ENCODE results near the gene SLC7A5. TPM values are rescaled to one million over a fixed set of nuclear protein-coding genes. Genes with fewer than 3 reads are reported as not detected.
A peak's percentile ranks its signal among the peaks of the same experiment; 100 is the strongest.
"Not testable (repeated sequence)": the region's sequence is repeated elsewhere in the genome, so short reads cannot be mapped to it uniquely, and the experiment has no call there.

The SLC7A5 gene
- total RNA-seq, 2 experiments from 2014 or later = 343 to 346 TPM

DNA sequence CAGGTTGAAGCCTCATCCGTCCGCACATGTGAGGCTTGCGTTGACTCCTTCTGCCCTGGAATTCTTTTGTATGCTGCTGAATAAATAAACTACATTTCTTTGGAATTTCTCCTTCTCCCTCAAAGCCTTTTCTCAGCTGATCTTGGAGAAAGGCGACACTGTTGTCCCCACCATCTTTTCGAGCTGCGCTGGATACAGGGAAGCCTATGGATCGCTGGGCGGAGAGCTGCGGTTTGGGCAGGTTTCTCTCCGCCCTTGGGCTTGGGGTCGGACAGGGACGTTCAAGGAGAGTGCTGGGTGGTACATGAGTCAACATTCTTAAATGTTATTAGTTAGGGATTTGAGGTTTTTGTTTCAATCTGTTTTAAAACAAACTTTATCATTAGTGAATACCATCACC is 31.2 kb upstream of the SLC7A5 start:
- H3K27me3 Mint-ChIP-seq (ENCODE audit: low read depth); DNase-seq; H3K9me3 Mint-ChIP-seq; intact Hi-C loops (cut with micrococcal nuclease); H3K4me3 Mint-ChIP-seq; H3K27ac Mint-ChIP-seq; H3K36me3 Mint-ChIP-seq (ENCODE audit: low read depth): not testable (repeated sequence)
- CTCF ChIA-PET = interaction anchor here (0.6 to 1.4 kb wide), 3 partner anchors 29 to 132 kb away, joined by 3 to 4 read pairs (median 3); no protein-coding TSS in a partner anchor
- peaks cover 43% of the 10 kb centered on the region for H3K4me1 Mint-ChIP-seq (ENCODE audit: low read depth)

DNA sequence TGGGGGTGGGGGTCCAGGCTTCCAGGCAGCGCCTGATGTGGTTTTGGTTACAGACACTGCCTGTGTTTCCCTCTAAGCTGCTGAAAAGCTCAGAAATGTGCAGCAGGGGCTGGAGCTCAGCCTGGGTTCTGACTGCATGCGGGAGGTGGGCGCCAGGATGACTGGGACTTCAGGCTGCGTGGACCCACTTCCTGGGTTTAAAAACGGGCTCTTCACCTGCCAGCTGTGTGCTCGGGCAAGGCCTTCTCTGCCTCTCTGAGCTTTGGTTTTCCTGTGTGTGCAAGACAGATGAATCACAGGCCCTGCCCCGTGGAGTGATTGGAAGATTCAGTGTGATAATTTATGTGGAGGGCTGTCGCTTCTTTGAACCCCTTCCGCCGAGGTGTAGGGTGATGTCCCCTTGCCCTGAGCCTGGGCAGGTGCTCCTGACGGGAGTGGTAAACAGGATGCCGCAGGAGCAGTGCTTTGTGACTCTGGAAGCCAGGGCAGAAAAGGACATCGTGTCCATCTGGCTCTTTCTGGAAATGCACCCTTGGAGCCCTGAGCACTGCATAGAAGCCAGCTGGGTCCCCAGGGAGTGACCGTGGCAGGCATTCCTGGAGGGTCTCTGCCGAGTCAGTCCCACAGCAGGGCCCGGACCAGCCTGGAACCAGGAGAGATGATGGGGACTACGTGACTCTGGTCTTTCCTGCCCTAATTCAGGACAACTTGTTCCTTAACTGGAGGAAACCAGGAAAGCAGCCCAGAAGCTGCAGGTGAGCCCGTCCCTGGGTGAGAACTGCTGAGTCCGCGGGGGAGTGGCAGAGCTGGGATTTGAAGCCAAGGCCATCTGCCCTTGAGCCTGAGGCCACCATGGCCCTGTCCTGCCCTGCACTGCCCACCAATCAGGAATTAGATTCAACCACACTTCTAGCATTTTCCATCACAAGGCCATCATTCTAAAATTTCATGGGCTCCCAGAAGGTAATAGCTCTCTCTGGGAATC is 28.5 kb upstream of the SLC7A5 start:
- CTCF ChIA-PET = interaction anchor here (0.8 to 4.8 kb wide), 9 partner anchors 9 to 119 kb away, joined by 3 to 33 read pairs (median 4); no protein-coding TSS in a partner anchor
- no peaks in the 10 kb centered on the region for H3K9me3 Mint-ChIP-seq
- no peaks in the 10 kb centered on the region for H3K36me3 Mint-ChIP-seq (ENCODE audit: low read depth)
- peak; percentile 88 for DNase-seq
- peak overlapping the region; percentile 64 for H3K4me3 Mint-ChIP-seq
- peak overlapping the region; percentile 98 for H3K27ac Mint-ChIP-seq
- intact Hi-C loops (cut with micrococcal nuclease) = loop anchor here (2.0 to 5.0 kb wide), 3 partner anchors 53 to 406 kb away; partner anchors contain the start of genes BANP and ZCCHC14
- peaks cover 56% of the 10 kb centered on the region for H3K4me1 Mint-ChIP-seq (ENCODE audit: low read depth)
- no peaks in the 10 kb centered on the region for H3K27me3 Mint-ChIP-seq (ENCODE audit: low read depth)

DNA sequence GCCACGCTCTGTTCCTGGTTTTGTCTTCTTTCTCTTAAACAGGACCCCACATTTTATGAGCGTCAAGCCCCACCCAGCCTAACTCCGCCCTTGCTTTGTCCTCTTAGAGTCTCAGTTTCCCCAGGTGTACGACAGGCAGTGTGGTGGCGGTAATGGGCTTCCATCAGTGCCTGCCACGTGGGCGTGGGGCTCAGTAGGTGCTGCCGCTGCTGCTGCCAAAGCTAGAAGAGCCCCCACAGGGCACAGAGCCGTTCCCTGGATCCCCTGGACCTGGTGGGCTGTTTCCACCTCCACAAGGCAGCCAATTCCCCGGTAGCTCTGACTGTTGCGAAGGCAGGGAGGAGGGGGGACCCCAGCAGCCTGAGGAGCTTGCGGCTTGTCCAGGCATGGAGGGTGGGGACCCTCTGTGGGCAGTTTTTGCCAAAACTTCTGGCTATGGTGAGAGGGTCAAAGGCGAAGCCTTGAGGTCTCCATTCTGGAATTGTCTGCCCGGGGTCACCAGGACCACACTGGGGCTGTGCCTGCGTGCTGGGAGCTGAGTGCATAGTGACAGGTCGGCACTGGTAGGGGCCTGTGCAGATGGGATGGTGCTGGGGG is 27.7 kb upstream of the SLC7A5 start:
- H3K27me3 Mint-ChIP-seq (ENCODE audit: low read depth); H3K36me3 Mint-ChIP-seq (ENCODE audit: low read depth); H3K9me3 Mint-ChIP-seq; DNase-seq: not testable (repeated sequence)
- intact Hi-C loops (cut with micrococcal nuclease) = loop anchor here (2.0 to 5.0 kb wide), 3 partner anchors 54 to 405 kb away; partner anchors contain the start of genes BANP and ZCCHC14
- H3K4me1 Mint-ChIP-seq (ENCODE audit: low read depth) = peaks cover 54% of the 10 kb centered on the region
- H3K27ac Mint-ChIP-seq = peak overlapping the region; percentile 98
- CTCF ChIA-PET = interaction anchor here (0.8 to 4.8 kb wide), 6 partner anchors 10 to 60 kb away, joined by 3 to 33 read pairs (median 5); no protein-coding TSS in a partner anchor
- peak overlapping the region; percentile 64 for H3K4me3 Mint-ChIP-seq

DNA sequence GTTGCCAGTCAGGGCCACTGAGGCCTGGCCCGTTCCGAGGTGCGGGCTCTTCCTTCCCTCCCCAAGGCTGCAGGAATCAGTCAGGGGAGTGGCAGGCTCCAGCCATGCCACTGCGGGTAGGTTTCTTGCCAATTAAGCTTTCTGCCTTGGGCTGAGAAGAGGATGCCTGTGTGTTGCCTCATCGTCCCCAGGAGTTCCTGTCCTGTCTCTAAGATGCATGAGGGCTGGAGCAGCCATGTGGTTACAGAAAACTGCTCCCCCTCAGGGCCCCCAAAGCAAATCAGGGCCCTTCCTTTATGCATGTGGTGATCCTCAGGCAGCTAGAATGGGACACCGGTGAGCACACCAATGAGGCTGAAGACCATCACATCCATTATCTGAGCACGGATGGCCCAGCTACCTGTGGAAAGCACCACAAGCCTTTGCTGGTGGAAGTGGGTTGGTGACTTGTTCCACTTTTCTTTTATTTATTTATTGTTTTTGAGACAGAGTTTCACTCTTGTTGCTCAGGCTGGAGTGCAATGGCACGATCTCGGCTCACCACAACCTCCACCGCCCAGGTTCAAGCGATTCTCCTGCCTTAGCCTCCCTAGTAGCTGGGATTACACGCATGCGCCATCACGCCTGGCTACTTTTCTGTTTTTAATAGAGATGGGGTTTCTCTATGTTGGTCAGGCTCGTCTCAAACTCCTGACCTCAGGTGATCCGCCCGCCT is 27.0 kb upstream of the SLC7A5 start:
- not testable (repeated sequence) for H3K9me3 Mint-ChIP-seq; H3K36me3 Mint-ChIP-seq (ENCODE audit: low read depth); H3K27me3 Mint-ChIP-seq (ENCODE audit: low read depth)
- Mint-ChIP-seq H3K4me1 (ENCODE audit: low read depth) (peaks cover 54% of the 10 kb centered on the region), H3K27ac (peak overlapping the region; percentile 98), H3K4me3 (peak overlapping the region; percentile 40)
- intact Hi-C loops (cut with micrococcal nuclease) = loop anchor here (2.0 to 5.0 kb wide), 3 partner anchors 54 to 404 kb away; partner anchors contain the start of genes BANP and ZCCHC14
- DNase-seq = peak; percentile 34
- CTCF ChIA-PET = interaction anchor here (0.7 to 4.8 kb wide), 8 partner anchors 12 to 132 kb away, joined by 3 to 33 read pairs (median 6); no protein-coding TSS in a partner anchor

DNA sequence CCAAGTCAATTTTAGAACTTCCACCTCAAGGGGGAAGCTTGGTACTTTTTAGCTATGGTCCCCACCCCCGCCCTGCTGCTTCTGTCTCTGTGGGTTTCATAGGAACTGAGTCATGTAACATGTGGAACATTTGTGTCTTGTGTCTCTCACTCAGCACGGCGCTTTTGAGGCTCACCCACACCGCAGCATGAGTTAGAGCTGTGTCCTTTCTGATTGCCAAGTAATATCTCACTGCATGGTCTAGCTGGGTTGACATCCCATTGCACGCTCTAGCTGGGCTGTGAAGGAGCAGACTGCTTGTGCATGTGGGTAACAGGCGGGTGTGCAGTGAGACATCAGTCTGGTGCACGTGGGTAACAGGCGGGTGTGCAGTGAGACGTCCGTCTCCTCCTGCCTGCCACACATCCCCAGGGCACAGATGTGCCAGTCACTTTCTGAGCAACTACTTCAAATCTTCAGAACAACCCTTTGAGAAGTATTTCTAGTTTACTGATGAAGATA is 26.4 kb upstream of the SLC7A5 start:
- Mint-ChIP-seq H3K9me3 (no peaks in the 10 kb centered on the region), H3K4me3 (peak overlapping the region; percentile 38), H3K27me3 (ENCODE audit: low read depth) (no peaks in the 10 kb centered on the region), H3K36me3 (ENCODE audit: low read depth) (no peaks in the 10 kb centered on the region), H3K27ac (peak overlapping the region; percentile 98), H3K4me1 (ENCODE audit: low read depth) (peaks cover 54% of the 10 kb centered on the region)
- peak; percentile 96 for DNase-seq
- CTCF ChIA-PET = interaction anchor here (0.7 to 4.8 kb wide), 9 partner anchors 10 to 131 kb away, joined by 3 to 33 read pairs (median 5); no protein-coding TSS in a partner anchor
- intact Hi-C loops (cut with micrococcal nuclease) = loop anchor here (1.0 to 5.0 kb wide), 8 partner anchors 14 to 403 kb away; partner anchors contain the start of genes BANP and ZCCHC14

DNA sequence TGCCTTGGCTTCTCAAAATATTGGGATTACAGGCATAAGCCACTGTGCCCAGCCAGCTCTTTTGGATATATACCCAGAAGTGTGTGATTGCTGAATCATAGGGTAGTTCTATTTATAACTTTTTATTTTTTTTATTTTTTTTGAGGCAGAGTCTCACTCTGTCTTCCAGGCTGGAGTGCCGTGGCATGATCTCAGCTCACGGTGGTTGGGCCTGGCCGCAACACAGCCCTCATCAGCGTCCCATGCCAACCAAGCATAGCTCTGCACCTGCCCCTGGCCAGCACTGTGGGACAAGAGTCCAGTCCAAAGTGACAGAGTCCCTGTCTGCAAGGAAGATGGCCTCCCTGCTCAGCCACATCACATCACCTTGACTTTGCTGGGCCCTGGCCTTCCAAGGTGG is 24.7 kb upstream of the SLC7A5 start:
- peaks cover 57% of the 10 kb centered on the region for H3K4me1 Mint-ChIP-seq (ENCODE audit: low read depth)
- H3K4me3 Mint-ChIP-seq; DNase-seq; H3K27me3 Mint-ChIP-seq (ENCODE audit: low read depth); H3K9me3 Mint-ChIP-seq; H3K36me3 Mint-ChIP-seq (ENCODE audit: low read depth); intact Hi-C loops (cut with micrococcal nuclease); H3K27ac Mint-ChIP-seq: not testable (repeated sequence)
- CTCF ChIA-PET = interaction anchor here (0.8 to 4.8 kb wide), 3 partner anchors 18 to 87 kb away, joined by 3 to 33 read pairs (median 3); partner anchors contain the start of gene BANP

DNA sequence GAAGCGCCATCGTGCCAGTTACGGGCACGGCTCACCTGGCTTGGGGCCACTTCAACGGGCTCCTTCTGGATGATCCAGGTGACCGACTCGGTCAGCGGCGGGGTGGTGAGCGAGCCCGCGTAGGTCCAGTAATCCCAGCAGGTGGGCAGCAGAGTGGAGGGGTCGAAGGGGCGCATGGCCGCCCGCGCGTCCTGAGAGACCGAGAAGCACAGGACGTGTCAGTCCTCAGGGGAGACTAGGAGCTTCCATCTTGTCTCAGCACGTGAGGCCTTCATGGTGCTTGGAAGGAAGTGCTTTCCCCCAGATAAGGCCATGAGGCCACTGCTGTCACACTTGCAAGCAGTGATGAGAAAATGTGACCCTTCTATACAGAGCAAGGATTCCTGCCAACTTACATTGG is 22.5 kb upstream of the SLC7A5 start:
- DNase-seq = no peak
- Mint-ChIP-seq H3K36me3 (ENCODE audit: low read depth) (no peaks in the 10 kb centered on the region), H3K9me3 (peaks cover 7% of the 10 kb centered on the region), H3K4me1 (ENCODE audit: low read depth) (peaks cover 37% of the 10 kb centered on the region), H3K4me3 (no peak overlapping the region), H3K27me3 (ENCODE audit: low read depth) (no peaks in the 10 kb centered on the region), H3K27ac (no peak overlapping the region)
- CTCF ChIA-PET = interaction anchor here (0.8 to 1.4 kb wide), 2 partner anchors 15 to 20 kb away, joined by 3 to 6 read pairs; no protein-coding TSS in a partner anchor
- intact Hi-C loops (cut with micrococcal nuclease) = no loop called here

DNA sequence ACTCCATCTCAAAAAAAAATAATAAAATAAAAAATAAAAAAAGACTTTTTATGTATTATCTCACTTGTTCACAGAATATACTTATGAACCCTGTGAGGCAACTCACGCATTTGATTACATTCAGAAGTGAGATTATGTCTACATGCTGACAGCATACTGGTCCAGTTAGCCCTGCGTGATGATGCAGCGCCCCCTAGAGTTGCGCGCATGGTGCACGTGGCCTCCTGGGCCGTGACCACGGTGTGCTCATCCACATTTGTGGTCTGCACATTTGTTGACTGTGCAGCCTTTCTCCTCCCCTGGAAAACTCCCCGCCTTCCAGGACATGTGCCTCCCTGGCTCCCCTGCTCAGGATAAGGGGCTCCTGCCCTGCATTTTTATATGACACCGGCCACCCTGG is 20.5 kb upstream of the SLC7A5 start:
- H3K27ac Mint-ChIP-seq; H3K9me3 Mint-ChIP-seq; H3K4me3 Mint-ChIP-seq; H3K36me3 Mint-ChIP-seq (ENCODE audit: low read depth); H3K27me3 Mint-ChIP-seq (ENCODE audit: low read depth); intact Hi-C loops (cut with micrococcal nuclease): not testable (repeated sequence)
- peak; percentile 77 for DNase-seq
- CTCF ChIA-PET = interaction anchor here (0.6 to 1.3 kb wide), 4 partner anchors 14 to 128 kb away, joined by 3 to 4 read pairs (median 4); no protein-coding TSS in a partner anchor
- H3K4me1 Mint-ChIP-seq (ENCODE audit: low read depth) = peaks cover 17% of the 10 kb centered on the region

DNA sequence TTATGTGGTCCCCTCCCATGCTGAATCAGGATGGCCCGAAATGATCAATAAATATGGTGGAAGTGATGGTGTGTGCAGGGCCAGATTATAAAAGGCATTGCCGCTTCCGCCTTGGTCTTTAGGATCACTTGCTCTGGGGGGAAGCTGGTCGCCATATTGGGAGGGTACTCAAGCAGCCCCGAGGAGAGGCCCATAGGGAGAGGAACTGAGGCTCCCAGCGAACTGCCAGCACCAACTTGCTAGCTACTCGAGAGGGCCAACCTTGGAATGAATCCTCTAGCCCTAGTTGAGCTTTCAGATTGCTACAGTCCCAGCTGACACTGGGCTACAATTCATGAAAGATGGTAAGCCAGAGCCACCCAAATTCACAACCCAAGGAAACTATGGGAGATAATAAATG is 19.0 kb upstream of the SLC7A5 start:
- not testable (repeated sequence) for H3K27me3 Mint-ChIP-seq (ENCODE audit: low read depth); DNase-seq; H3K9me3 Mint-ChIP-seq

DNA sequence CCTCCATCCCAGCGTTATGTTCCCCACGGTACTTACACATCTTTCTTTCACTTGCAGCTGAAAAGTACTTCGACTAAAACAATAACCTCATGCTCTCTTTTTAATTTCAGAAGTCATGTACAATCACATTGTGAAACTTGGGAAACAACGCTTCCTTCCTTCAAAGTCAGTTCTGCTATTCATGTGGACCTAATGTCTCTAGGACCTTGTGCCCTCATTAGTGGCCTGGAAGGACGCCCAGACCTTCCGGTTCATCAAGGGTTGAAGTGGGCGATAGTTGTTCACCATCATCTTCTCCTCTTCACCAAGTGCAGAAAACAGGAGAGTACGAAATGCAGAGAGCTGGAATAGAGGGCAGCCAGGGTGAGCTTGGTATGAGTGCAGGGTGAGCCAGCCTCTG is 18.6 kb upstream of the SLC7A5 start:
- CTCF ChIA-PET, H3K4me3 Mint-ChIP-seq: not testable (repeated sequence)

More for the DNA sequence above, 19.0 kb upstream of the SLC7A5 start:
- H3K36me3 Mint-ChIP-seq (ENCODE audit: low read depth); H3K4me3 Mint-ChIP-seq; H3K4me1 Mint-ChIP-seq (ENCODE audit: low read depth); intact Hi-C loops (cut with micrococcal nuclease); H3K27ac Mint-ChIP-seq: not testable (repeated sequence)
- CTCF ChIA-PET = interaction anchor here (1.3 kb wide), 1 partner anchor 13 kb away, joined by 4 read pairs; no protein-coding TSS in a partner anchor

DNA sequence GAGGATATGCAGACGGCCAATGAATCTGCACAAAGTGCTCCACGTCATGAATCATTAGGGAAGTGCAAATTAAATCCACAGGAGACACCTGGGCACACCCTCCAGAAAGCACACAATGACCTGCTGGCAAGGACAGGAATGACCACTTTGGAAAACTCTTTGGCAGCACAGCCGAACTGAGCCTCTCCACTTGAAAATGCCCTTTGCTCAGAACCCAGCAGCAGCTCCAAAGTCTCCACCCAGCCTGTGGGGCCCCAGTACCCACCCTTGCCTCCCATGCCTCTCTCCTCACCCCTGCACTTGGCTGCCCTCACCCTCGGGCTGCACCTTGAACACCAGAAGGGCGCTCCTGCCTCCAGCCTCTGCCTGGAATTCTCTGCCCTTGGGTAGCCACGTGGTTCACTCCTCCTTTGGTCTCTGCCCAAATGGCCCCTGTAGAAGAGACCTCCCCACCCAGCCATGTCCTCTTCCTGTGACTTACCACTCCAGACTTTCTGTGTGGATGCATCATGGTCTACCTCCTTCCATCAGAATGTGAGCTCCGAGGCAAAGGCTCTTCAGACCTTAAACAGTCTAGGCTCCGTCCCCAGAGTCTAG is 16.2 kb upstream of the SLC7A5 start:
- not testable (repeated sequence) for H3K27ac Mint-ChIP-seq
- CTCF ChIA-PET = interaction anchor here (1.0 to 1.4 kb wide), 2 partner anchors 10 to 36 kb away, joined by 3 read pairs; no protein-coding TSS in a partner anchor

More for the DNA sequence above, 18.6 kb upstream of the SLC7A5 start:
- H3K27me3 Mint-ChIP-seq (ENCODE audit: low read depth); intact Hi-C loops (cut with micrococcal nuclease); H3K9me3 Mint-ChIP-seq; H3K36me3 Mint-ChIP-seq (ENCODE audit: low read depth); H3K4me1 Mint-ChIP-seq (ENCODE audit: low read depth); H3K27ac Mint-ChIP-seq; DNase-seq: not testable (repeated sequence)

More for the DNA sequence above, 16.2 kb upstream of the SLC7A5 start:
- H3K4me3 Mint-ChIP-seq; H3K27me3 Mint-ChIP-seq (ENCODE audit: low read depth); DNase-seq; H3K36me3 Mint-ChIP-seq (ENCODE audit: low read depth); intact Hi-C loops (cut with micrococcal nuclease); H3K4me1 Mint-ChIP-seq (ENCODE audit: low read depth); H3K9me3 Mint-ChIP-seq: not testable (repeated sequence)
